HG03064 (cell line): ENCODE measurements around the gene VDAC1.
A peak's percentile ranks its signal among the peaks of the same experiment; 100 is the strongest.
"Not testable (repeated sequence)": the region's sequence is repeated elsewhere in the genome, so short reads cannot be mapped to it uniquely, and the experiment has no call there.

Source experiments
- ATAC-seq: cut with Tn5 transposase; IDR thresholded peaks from one replicate; pipeline ENCODE4 v1.9.1; 2021; ENCODE audit warnings: low read depth; ENCODE audit not compliant: unreplicated experiment

Gene VDAC1

GRCh38 chr5:133969654-133970324, 35.0 kb downstream of the VDAC1 start:
- no peak for ATAC-seq

- ATAC-seq, result peak; percentile 94
These were observed 36.4 kb downstream of the VDAC1 start, which contains the start of gene C5orf15 for GRCh38 chr5:133968204-133968980. C5orf15 (minus strand) TSS chr5:133968625; CDS start chr5:133968584, 41 bp downstream.

DNA sequence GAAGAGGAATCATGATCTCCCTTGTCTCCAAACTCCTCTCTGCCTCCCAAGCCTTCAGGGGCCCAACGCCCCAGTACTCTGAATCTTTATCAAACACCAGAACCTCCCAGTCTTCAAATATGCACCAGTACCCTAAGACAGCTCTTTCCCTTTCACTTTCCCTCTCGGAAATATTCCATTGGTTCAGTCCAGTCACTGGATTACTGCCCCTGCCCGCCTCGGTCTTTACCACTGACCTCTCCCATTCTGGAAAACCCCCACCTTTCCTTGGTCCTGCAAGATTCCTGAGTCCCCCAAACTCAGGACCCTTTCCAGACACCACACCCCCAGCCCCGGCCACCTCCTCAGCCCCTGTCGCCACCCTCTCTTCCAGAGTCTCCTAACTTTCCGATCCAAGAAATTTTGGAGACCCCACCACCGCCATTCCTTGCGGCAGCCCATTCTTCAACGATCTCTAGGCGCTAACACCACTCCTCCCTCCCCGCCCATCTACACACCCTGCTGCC, 37.0 kb downstream of the VDAC1 start:
- ATAC-seq, result no peak

- no peak for ATAC-seq
These were observed 37.7 kb downstream of the VDAC1 start for GRCh38 chr5:133967124-133967523.

DNA sequence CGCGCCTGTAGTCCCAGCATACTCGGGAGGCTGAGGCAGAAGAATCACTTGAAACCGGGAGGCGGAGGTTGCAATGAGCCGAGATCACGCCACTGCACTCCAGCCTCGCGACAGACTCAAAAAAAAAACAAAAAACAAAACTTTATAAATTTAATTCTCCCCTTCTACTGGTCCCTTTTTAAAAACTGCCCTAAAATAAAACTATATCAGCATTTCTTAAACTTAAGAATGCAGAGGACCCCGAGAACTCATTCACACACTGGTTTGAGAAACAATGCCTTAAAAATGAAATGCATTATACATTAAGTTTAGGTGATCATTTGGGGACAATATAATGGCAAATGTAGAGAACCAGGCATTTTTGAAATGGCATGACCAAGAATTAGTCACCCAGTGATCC, 38.7 kb downstream of the VDAC1 start:
- no peak for ATAC-seq

- no peak for ATAC-seq
These were observed 41.2 kb downstream of the VDAC1 start for GRCh38 chr5:133963493-133964128.

- no peak for ATAC-seq
These were observed 41.8 kb downstream of the VDAC1 start for GRCh38 chr5:133962801-133963476.

- no peak for ATAC-seq
These were observed 42.6 kb downstream of the VDAC1 start for GRCh38 chr5:133962131-133962530.

DNA sequence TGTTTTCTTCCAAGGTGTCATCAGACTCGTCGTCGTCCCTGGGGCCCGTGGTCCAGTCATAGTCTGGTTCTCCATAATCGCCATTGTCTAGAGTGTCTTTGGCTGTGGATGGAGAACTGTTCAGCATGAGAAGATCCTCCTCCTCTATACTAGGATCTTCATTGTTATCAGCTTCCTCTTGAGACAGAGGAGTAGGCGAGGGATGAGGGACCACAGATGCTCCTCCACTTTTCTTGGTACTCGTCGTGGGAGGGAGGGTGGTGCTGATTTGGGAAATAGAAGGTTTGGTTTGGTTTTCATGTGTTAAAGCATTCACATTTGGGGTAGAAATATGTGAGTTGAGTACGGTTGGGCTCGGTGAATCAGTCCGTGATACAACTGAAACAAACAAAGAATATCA, 45.1 kb downstream of the VDAC1 start:
- ATAC-seq, result no peak

DNA sequence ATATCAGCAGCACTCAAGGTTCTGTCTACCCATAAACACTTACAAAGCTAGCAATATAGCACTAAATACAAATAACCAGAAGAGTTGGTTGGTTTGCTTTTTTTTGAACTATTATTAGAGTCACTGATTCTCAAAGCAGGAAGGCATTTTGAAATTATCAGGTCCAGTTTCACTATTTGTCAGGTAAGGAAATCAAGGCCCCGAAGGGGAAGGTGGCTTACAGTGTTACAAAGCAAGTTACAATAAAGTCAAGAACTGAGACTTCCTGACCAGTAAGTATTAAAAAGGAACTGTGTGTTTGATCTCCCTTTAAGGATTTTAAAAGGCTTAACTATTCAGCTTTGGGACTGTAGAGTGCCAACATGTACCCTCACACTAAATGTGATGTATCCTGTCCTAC, 47.2 kb downstream of the VDAC1 start:
- ATAC-seq, result no peak

DNA sequence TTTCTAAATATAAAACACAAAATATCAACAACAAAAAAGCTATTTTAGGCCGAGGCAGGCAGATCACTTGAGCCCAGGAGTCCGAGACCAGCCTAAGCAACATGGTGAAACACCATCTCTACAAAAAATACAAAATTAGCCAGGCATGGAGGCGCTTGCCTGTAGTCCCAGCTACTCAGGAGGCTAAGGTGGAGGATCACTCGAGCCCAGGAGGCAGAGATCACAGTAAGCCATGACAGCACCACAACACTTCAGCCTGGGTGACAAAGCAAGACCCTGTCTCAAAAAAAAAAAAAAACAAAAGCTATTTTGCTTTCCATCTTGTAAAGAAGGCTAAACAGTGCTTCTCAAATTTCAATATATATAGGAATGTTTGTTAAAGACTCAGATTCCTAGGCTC, 47.7 kb downstream of the VDAC1 start:
- no peak for ATAC-seq

DNA sequence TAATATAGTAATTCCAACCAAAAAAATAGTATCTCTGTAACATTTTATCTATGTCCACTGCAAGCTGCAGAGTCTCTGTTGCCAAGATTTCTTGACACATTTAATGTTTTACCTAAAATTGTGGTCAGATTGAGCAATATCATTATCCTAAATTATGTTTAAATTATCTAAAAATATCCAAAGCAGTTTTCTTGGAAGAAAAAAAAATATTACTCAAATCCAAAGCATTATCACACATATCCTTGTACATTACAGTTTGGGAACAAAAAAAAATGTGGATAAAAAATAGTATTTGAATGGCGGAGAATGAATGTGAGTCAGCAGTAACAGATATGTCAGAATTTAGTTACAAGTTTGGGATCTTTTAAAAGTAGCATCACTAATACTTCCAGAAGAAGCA, 48.6 kb downstream of the VDAC1 start:
- not testable (repeated sequence) for ATAC-seq

GRCh38 chr5:133953568-133954145, 51.1 kb downstream of the VDAC1 start:
- no peak for ATAC-seq

DNA sequence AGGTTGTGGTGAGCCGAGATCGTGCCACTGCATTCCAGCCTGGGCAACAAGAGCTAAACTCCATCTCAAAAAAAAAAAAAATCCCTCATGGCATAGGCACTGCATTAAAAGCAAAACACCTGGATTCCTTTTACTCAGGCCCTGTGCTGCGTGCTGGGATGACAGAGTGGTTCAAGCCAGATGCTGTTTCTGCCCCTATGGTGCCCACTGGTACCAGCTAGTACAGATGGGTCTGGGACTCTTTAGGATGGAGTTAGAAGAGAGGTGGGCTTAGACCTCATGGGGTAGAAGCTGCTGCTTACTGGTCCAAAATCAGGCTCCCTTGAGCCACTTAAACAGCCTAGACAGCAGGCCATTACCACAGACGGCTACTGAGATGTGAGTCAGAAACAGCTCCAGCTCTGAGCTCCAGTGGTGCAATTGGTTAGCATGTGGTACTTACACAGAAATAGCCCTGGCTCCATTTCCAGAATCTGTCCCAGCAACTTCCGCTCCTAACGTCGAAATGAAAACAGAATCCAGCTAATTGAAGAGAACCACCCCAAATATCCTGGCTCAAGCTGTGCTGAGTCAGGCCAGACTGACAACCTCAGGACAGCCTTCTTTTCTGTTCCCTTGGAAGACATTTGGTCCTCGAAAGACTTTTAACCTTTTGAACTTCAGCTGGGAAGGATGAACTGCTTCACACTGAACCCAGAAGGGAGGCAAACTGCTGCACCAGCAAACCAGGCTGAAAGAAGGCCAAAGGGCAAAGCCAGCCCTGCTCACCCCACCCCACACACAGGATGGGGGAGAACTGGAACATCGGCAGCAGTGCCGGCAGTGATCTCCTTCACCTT, 51.8 kb downstream of the VDAC1 start:
- no peak for ATAC-seq

DNA sequence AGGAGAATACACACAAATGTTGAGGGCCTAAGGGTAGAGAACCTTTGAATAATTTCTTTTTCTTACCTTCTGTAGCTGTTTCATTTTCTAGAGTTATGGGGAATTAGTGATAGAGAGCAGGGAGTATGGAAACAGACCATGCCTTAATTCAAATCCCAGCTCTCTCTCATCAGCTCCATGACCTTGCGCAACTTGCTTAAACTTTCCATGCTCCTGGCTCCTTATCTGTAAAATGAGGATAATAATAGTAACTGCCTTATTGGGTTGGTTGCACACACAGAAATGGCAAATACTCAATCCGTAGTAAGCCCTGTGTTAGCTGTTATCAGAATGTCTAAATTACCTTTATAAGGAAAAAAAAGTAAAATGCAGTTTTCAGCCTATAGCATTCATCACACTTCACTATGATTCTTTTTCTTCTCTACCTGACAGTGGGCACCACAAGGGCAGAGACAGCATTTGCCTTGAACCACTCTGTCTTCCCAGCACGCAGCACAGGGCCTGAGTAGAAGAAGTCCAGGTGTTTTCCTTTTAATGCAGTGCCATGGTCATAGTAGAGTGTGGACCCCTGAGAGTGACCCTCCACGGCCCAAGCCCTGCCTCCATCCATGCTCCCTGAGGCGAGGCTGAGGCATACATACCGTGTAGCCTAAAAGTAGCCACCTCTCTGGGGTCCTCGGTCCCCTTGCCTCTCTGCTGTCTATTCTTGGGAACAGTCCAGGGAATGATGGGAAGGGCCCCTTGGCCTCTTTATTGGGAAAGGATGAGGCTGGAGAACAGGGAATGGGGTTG, 53.8 kb downstream of the VDAC1 start:
- no peak for ATAC-seq

- no peak for ATAC-seq
These were observed 56.1 kb downstream of the VDAC1 start for GRCh38 chr5:133948721-133949120.

GRCh38 chr5:133947431-133947841, 57.3 kb downstream of the VDAC1 start:
- ATAC-seq, result no peak

GRCh38 chr5:133945568-133945967, 59.2 kb downstream of the VDAC1 start:
- ATAC-seq, result no peak
